Measurements from ENCODE around the gene LRRC51. TPM values are rescaled to one million over a fixed set of nuclear protein-coding genes. Genes with fewer than 3 reads are reported as not detected.
"Not testable (repeated sequence)": the region's sequence is repeated elsewhere in the genome, so short reads cannot be mapped to it uniquely, and the experiment has no call there.

Gene LRRC51
- total RNA-seq, 2 donors from 2014 or later, result 4.0 to 7.6 TPM

DNA sequence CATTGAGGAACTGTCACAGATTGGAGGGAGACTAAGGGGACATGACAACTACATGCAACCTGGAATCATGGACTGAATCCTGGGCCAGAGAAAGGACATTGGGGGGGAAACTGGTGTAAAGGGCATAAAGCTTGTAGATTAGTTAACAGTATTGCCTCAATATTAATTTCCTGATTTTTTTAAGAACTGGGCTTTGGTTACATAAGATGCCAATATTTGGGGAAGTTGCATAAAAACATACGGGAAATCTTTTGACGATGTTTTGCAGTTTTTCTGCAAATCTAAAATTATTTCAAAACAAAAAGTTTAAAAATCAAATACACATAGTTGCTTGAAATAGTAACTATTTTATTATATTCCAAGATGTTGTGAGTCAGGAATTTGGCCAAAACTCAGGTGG, 52.0 kb downstream of the LRRC51 start:
- Histone ChIP-seq H3K36me3 (no peaks in the 10 kb centered on the region), H3K27me3 (no peaks in the 10 kb centered on the region), H3K9me3 (no peaks in the 10 kb centered on the region), H3K4me3 (no peak overlapping the region), H3K4me1 (no peaks in the 10 kb centered on the region), H3K27ac (no peak overlapping the region)
- DNase-seq (ENCODE audit: low spot score), result no peak
- TF ChIP-seq, protein P1, sequence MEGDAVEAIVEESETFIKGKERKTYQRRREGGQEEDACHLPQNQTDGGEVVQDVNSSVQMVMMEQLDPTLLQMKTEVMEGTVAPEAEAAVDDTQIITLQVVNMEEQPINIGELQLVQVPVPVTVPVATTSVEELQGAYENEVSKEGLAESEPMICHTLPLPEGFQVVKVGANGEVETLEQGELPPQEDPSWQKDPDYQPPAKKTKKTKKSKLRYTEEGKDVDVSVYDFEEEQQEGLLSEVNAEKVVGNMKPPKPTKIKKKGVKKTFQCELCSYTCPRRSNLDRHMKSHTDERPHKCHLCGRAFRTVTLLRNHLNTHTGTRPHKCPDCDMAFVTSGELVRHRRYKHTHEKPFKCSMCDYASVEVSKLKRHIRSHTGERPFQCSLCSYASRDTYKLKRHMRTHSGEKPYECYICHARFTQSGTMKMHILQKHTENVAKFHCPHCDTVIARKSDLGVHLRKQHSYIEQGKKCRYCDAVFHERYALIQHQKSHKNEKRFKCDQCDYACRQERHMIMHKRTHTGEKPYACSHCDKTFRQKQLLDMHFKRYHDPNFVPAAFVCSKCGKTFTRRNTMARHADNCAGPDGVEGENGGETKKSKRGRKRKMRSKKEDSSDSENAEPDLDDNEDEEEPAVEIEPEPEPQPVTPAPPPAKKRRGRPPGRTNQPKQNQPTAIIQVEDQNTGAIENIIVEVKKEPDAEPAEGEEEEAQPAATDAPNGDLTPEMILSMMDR (IDR thresholded peaks at IDR 0.05), result no peak

- not testable (repeated sequence) for H3K4me1 ChIP-seq; H3K27ac ChIP-seq; H3K36me3 ChIP-seq; H3K4me3 ChIP-seq; DNase-seq (ENCODE audit: low spot score); H3K27me3 ChIP-seq; H3K9me3 ChIP-seq
These were observed 54.8 kb downstream of the LRRC51 start, which contains the start of gene FOLR3 for GRCh38 chr11:72135473-72135872. Gene FOLR3, plus strand, starts transcription at chr11:72135725. Its CDS starts 228 bp downstream, at chr11:72135953.

DNA sequence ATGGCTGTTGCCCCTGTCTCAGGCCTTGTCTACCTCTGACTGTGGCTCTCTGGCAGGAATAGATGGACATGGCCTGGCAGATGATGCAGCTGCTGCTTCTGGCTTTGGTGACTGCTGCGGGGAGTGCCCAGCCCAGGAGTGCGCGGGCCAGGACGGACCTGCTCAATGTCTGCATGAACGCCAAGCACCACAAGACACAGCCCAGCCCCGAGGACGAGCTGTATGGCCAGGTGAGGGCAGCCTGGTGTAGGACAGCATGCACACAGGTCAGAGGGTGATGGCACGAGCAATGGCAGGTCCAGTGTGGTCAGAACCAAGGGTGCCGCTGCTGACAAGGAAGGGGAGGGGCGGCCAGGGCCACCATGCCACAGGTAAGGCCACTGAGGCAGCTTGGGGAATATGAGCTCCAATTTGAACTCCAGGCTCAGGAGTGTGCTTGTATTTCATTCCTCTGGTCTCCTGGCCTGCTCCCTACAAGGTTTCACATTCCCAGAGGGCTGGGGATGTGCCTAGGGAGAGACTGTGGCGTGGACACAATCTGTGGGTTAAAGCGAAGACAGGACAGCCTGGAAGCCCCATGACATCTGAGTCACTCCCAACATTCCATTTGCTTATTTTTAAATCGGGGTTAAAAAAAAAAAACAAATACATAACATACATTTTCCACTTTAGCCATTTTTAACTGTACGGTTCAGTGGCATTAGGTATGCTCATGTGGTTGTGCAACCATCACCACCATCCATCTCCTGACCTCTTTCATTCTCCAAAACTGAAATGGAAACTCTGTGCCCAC, 55.4 kb downstream of the LRRC51 start:
- Histone ChIP-seq H3K9me3 (no peaks in the 10 kb centered on the region), H3K27ac (no peak overlapping the region), H3K27me3 (no peaks in the 10 kb centered on the region), H3K36me3 (no peaks in the 10 kb centered on the region), H3K4me3 (no peak overlapping the region), H3K4me1 (no peaks in the 10 kb centered on the region)
- no peak for DNase-seq (ENCODE audit: low spot score)
- TF ChIP-seq, protein P1 (IDR thresholded peaks at IDR 0.05), result no peak

DNA sequence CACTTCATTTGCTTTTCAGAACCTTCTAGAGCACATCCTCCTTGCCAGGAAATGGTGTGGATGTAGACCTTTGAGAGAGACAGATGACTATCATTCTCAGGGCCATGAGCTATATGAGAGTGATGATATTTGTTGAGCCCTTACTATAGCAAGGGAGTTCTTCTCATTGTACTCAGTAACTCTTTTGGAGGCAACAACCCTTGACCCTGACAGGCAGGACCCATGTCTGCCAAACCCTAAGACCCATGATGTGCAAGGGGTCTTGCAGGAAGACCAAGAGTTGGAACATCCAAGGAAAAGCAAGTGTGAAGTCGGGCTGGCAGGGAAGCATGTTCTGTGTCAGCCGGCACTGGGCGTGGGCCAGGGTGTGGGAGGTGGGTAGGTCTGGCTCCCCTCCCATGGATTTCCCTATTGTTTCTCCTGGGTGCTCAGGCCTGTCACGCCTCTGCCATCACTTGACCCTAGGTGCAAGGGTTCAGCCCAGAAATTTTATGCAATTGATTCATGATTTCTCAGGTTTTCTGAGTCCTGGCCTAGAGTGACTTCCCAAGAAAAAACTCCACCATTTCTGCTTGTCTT, 56.1 kb downstream of the LRRC51 start:
- TF ChIP-seq, protein P1 (IDR thresholded peaks at IDR 0.05), result no peak

GRCh38 chr11:72138821-72139390, 58.3 kb downstream of the LRRC51 start:
- TF ChIP-seq, protein P1 (IDR thresholded peaks at IDR 0.05), result no peak
- DNase-seq (ENCODE audit: low spot score), result no peak
- Histone ChIP-seq H3K27me3 (no peaks in the 10 kb centered on the region), H3K36me3 (no peaks in the 10 kb centered on the region), H3K4me1 (no peaks in the 10 kb centered on the region), H3K27ac (no peak overlapping the region), H3K4me3 (no peak overlapping the region), H3K9me3 (no peaks in the 10 kb centered on the region)

More for the DNA sequence above, 56.1 kb downstream of the LRRC51 start:
- Histone ChIP-seq H3K36me3 (no peaks in the 10 kb centered on the region), H3K9me3 (no peaks in the 10 kb centered on the region), H3K27me3 (no peaks in the 10 kb centered on the region), H3K4me1 (no peaks in the 10 kb centered on the region), H3K27ac (no peak overlapping the region), H3K4me3 (no peak overlapping the region)
- DNase-seq (ENCODE audit: low spot score), result no peak

DNA sequence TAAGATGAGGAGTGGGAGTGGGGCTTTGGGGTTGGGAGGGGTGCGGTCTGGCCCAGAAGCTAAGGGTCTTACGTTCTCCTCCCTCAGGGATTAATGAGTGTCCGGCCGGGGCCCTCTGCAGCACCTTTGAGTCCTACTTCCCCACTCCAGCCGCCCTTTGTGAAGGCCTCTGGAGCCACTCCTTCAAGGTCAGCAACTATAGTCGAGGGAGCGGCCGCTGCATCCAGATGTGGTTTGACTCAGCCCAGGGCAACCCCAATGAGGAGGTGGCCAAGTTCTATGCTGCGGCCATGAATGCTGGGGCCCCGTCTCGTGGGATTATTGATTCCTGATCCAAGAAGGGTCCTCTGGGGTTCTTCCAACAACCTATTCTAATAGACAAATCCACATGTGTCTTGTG, 58.9 kb downstream of the LRRC51 start:
- TF ChIP-seq, protein P1 (IDR thresholded peaks at IDR 0.05), result no peak
- Histone ChIP-seq H3K27ac (no peak overlapping the region), H3K4me1 (no peaks in the 10 kb centered on the region), H3K36me3 (no peaks in the 10 kb centered on the region), H3K4me3 (no peak overlapping the region), H3K9me3 (no peaks in the 10 kb centered on the region), H3K27me3 (no peaks in the 10 kb centered on the region)
- no peak for DNase-seq (ENCODE audit: low spot score)

All from right atrium auricular region (tissue), 2 donors.